Vagina (tissue), 2 donors: ENCODE results near the gene ZNF451.

Experiments
- CTCF ChIP-seq, 3 experiments: fragments of 450-650 bp in 2 of 3; fragments of 200-600 bp in 1 of 3; sonication (generic) in 1 of 3; IDR thresholded peaks; one replicate each; pipeline ENCODE4 v1.5.1; 2017 to 2019; ENCODE audit warnings: antibody characterized with exemption in 3 of 3, mild to moderate bottlenecking in 2 of 3, moderate library complexity in 2 of 3
- POLR2A ChIP-seq, 2 donors: fragments of 450-650 bp; IDR thresholded peaks; one replicate each; pipeline ENCODE4 v1.6.1; 2017; ENCODE audit warnings: antibody characterized with exemption in 2 of 2, mild to moderate bottlenecking in 2 of 2, moderate library complexity in 2 of 2
- POLR2AphosphoS5 ChIP-seq, 2 donors: sonication (generic); formaldehyde crosslinking; IDR thresholded peaks; one replicate each; pipeline ENCODE4 v1.9.0; 2017; ENCODE audit warnings: antibody characterized with exemption in 2 of 2, mild to moderate bottlenecking in 2 of 2, low read depth in 1 of 2; ENCODE audit not compliant: insufficient read depth in 1 of 2

GRCh38 chr6:57165080-57165479 lies 75.1 kb downstream of the ZNF451 start:
- no peak for TF ChIP-seq CTCF (IDR thresholded peaks at IDR 0.05)
- no peak for TF ChIP-seq POLR2AphosphoS5 (IDR thresholded peaks at IDR 0.05; ENCODE audit: insufficient read depth in 1 of 2, low read depth in 1 of 2)
- TF ChIP-seq POLR2A (IDR thresholded peaks at IDR 0.05) = no peak
